Measurements from ENCODE around the gene GORASP2. TPM values are rescaled to one million over a fixed set of nuclear protein-coding genes. Genes with fewer than 3 reads are reported as not detected.

The GORASP2 gene
- total and polyA plus RNA-seq, 2 experiments from 2014 or later, result 44.5 to 45.2 TPM

- TF ChIP-seq ZNF462 (CRISPR knock-in tag; IDR thresholded peaks at IDR 0.05), result no peak
- no peak for TF ChIP-seq ZNF114 (CRISPR knock-in tag; IDR thresholded peaks at IDR 0.05)
- TF ChIP-seq POLR2AphosphoS5 (IDR thresholded peaks at IDR 0.05; ENCODE audit: low read depth), result no peak
- no peak for TF ChIP-seq CREB1 (CRISPR knock-in tag; IDR thresholded peaks at IDR 0.05; ENCODE audit: low read depth)
- no peak for TF ChIP-seq ZNF331 (CRISPR knock-in tag; IDR thresholded peaks at IDR 0.05; ENCODE audit: low read depth)
- no peak for TF ChIP-seq EZH2phosphoT487 (IDR thresholded peaks at IDR 0.05; ENCODE audit: unreplicated experiment)
- TF ChIP-seq, protein P1, sequence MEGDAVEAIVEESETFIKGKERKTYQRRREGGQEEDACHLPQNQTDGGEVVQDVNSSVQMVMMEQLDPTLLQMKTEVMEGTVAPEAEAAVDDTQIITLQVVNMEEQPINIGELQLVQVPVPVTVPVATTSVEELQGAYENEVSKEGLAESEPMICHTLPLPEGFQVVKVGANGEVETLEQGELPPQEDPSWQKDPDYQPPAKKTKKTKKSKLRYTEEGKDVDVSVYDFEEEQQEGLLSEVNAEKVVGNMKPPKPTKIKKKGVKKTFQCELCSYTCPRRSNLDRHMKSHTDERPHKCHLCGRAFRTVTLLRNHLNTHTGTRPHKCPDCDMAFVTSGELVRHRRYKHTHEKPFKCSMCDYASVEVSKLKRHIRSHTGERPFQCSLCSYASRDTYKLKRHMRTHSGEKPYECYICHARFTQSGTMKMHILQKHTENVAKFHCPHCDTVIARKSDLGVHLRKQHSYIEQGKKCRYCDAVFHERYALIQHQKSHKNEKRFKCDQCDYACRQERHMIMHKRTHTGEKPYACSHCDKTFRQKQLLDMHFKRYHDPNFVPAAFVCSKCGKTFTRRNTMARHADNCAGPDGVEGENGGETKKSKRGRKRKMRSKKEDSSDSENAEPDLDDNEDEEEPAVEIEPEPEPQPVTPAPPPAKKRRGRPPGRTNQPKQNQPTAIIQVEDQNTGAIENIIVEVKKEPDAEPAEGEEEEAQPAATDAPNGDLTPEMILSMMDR (conservative IDR thresholded peaks at IDR 0.05; ENCODE audit: low read depth in 2 of 2), result no peak
- TF ChIP-seq JUNB (IDR thresholded peaks at IDR 0.05; ENCODE audit: unreplicated experiment), result no peak
- TF ChIP-seq EZH2 (IDR thresholded peaks at IDR 0.05; ENCODE audit: low read depth, unreplicated experiment), result no peak
- TF ChIP-seq STAT1 (IDR thresholded peaks at IDR 0.05; ENCODE audit: unreplicated experiment), result no peak
Observed at GRCh38 chr2:171004363-171004762, 75.3 kb downstream of the GORASP2 start (continued).
